Ovary (tissue), 9 donors: ENCODE data around the gene HOXB1. TPM values are rescaled to one million over a fixed set of nuclear protein-coding genes. Genes with fewer than 3 reads are reported as not detected.

Experiments used
- DNase-seq, 5 donors: peaks; one replicate each; pipeline ENCODE4 v3.0.0-alpha.2; 2019 to 2020
- H3K27ac ChIP-seq, 2 donors: fragments of 200-600 bp; one replicate each; pipeline versions ENCODE4 v1.5.1 to v1.8.0; 2019 to 2022
- H3K27me3 ChIP-seq: fragments of 200-600 bp; one replicate; pipeline ENCODE4 v1.8.0; 2022
- H3K36me3 ChIP-seq: fragments of 200-600 bp; sonication (generic); one replicate; pipeline ENCODE4 v1.5.1; 2019
- H3K4me1 ChIP-seq: one replicate; pipeline ENCODE4 v1.8.1; 2013; ENCODE audit warnings: mild to moderate bottlenecking, moderate library complexity; ENCODE audit not compliant: insufficient read depth
- H3K4me3 ChIP-seq: fragments of 200-600 bp; sonication (generic); one replicate; pipeline ENCODE4 v1.5.1; 2017
- H3K9me3 ChIP-seq, 2 donors: fragments of 200-600 bp in 1 of 2; sonication (generic) in 1 of 2; one replicate each; pipeline versions ENCODE4 v1.5.1 to v1.8.1; 2013 to 2019; ENCODE audit warnings: mild to moderate bottlenecking in 1 of 2, moderate library complexity in 1 of 2
- EP300 ChIP-seq: sonication (generic); formaldehyde crosslinking; IDR thresholded peaks from one replicate; pipeline ENCODE4 v1.6.1; 2017; ENCODE audit warnings: antibody characterized with exemption
- POLR2A ChIP-seq: fragments of 450-650 bp; IDR thresholded peaks from one replicate; pipeline ENCODE4 v1.6.1; 2017; ENCODE audit warnings: antibody characterized with exemption, mild to moderate bottlenecking, moderate library complexity
- WGBS, 3 donors: extraction: QIAGEN DNeasy Blood & Tissue Kit in 1 of 3; methylation state at CpG; one replicate each; pipeline versions ENCODE4 v1.1.5 to v1.1.7; 2013 to 2017; 5-methylcytosine and 5-hydroxymethylcytosine counted together
- intact Hi-C, 4 donors: fragments of 100-400 bp; cut with DNase I; formaldehyde crosslinking; loops; one replicate each; pipeline versions ENCODE4 v1.11.0 to v1.15.1; 2022 to 2023
- polyA plus RNA-seq, 2 donors: library from polyadenylated mRNA; stranded (reverse); fragments of 200-250 nt in 1 of 2; fragments of 350-450 nt in 1 of 2; fragmentation: Illumina TruSeq in 1 of 2; extraction: RNeasy Lipid Tissue Mini Kit (QIAGEN cat#74804) in 1 of 2; gene quantifications; one replicate each; pipeline ENCODE4 v1.2.3, GENCODE V29; 2013 to 2014
- total RNA-seq, 7 donors: library from RNA; depleted of rRNA in 2 of 7; stranded (reverse); fragments of >200 nt in 2 of 7; fragmentation: NEBNext Ultra II Directional in 3 of 7; extraction: Animal tissue kit (Norgen Biotek cat#: 25700) in 3 of 7; gene quantifications; one replicate each; pipeline versions ENCODE4 v1.1.0 to v1.2.4, GENCODE V29; 2016 to 2023
- TF ChIP-seq, protein P1 (sequence below), 3 donors: fragments of 450-650 bp in 2 of 3; fragments of 200-600 bp in 1 of 3; IDR thresholded peaks; one replicate each; pipeline versions ENCODE4 v1.5.1 to v1.8.0; 2016 to 2022; ENCODE audit warnings: antibody characterized with exemption in 3 of 3, mild to moderate bottlenecking in 1 of 3
- donor health status: DM: no; HTN: no; CAD: no; lungs with moderate emphysema.
- donor health status: DM: no; HTN: no; CAD: no.
- donor health status: Bipolar disorder and iron deficiency.
- donor health status: DM: yes; HTN: yes; CAD: no.
- donor health status: DM: no; HTN: no; CAD: no.
- donor health status: DM: yes; HTN: yes; CAD: no.

HOXB1 gene
- total and polyA plus RNA-seq, 9 donors, result not detected

GRCh38 chr17:48575066-48575582 lies 44.3 kb upstream of the HOXB1 start:
- intact Hi-C loops, result no loop called here
- Histone ChIP-seq H3K4me3 (no peak overlapping the region), H3K4me1 (no peaks in the 10 kb centered on the region), H3K27ac (no peak overlapping the region), H3K36me3 (no peaks in the 10 kb centered on the region), H3K9me3 (no peaks in the 10 kb centered on the region), H3K27me3 (no peaks in the 10 kb centered on the region)
- WGBS, 3 donors, result 24 to 41% (median 26%) methylated on average over 7 of the region's 7 CpGs
- TF ChIP-seq, protein P1, sequence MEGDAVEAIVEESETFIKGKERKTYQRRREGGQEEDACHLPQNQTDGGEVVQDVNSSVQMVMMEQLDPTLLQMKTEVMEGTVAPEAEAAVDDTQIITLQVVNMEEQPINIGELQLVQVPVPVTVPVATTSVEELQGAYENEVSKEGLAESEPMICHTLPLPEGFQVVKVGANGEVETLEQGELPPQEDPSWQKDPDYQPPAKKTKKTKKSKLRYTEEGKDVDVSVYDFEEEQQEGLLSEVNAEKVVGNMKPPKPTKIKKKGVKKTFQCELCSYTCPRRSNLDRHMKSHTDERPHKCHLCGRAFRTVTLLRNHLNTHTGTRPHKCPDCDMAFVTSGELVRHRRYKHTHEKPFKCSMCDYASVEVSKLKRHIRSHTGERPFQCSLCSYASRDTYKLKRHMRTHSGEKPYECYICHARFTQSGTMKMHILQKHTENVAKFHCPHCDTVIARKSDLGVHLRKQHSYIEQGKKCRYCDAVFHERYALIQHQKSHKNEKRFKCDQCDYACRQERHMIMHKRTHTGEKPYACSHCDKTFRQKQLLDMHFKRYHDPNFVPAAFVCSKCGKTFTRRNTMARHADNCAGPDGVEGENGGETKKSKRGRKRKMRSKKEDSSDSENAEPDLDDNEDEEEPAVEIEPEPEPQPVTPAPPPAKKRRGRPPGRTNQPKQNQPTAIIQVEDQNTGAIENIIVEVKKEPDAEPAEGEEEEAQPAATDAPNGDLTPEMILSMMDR (IDR thresholded peaks at IDR 0.05), result no peak
- TF ChIP-seq EP300, result no peak
- no peak for TF ChIP-seq POLR2A
- DNase-seq, result no peak

GRCh38 chr17:48574505-48575065 lies 43.8 kb upstream of the HOXB1 start:
- H3K4me1 ChIP-seq, result no peaks in the 10 kb centered on the region
- H3K27ac ChIP-seq, result no peak overlapping the region
- no peaks in the 10 kb centered on the region for H3K9me3 ChIP-seq
- 10 to 26% (median 19%) methylated on average over 8 of the region's 8 CpGs for WGBS, 3 donors
- no peaks in the 10 kb centered on the region for H3K36me3 ChIP-seq
- no peak overlapping the region for H3K4me3 ChIP-seq
- intact Hi-C loops, result no loop called here
- TF ChIP-seq EP300, result no peak
- TF ChIP-seq, protein P1 (IDR thresholded peaks at IDR 0.05), result no peak
- no peak for TF ChIP-seq POLR2A
- H3K27me3 ChIP-seq, result no peaks in the 10 kb centered on the region
- DNase-seq, result no peak

DNA sequence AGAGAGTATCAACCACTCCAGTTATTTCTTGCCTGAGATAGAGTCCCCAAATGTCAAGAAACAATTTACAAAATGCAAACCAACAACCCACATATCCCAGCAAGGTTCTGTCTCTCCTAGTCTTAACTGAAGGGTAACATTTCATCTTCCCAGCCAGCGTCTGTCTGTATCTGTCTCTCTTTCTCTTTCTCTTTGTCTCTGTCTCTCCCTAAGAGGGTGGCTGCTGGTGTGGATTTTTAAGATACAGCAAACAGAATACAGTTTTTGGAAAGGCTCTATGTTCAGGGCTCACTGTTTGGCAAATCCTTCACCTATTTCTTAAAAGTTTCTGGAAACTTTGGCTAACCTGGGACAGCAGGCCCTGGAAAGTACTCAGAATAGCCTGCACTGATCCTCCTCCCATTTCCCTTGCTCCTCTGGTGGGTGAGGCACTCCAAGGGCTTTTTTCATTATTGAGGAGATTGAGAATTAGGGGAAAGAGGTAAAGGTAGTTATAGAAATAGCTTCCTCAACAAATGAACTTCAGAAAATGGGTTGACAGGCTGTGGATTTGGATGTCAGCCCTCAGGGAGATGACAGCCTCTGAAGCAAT lies 41.1 kb upstream of the HOXB1 start:
- TF ChIP-seq POLR2A (no peak), EP300 (no peak)
- TF ChIP-seq, protein P1 (IDR thresholded peaks at IDR 0.05), result no peak
- DNase-seq, result no peak
- intact Hi-C loops, result no loop called here
- Histone ChIP-seq H3K4me3 (no peak overlapping the region), H3K4me1 (no peaks in the 10 kb centered on the region), H3K36me3 (no peaks in the 10 kb centered on the region), H3K27ac (no peak overlapping the region), H3K27me3 (no peaks in the 10 kb centered on the region), H3K9me3 (no peaks in the 10 kb centered on the region)
- WGBS, 3 donors, result 64 to 94% (median 84%) methylated on average over 1 of the region's 1 CpG

DNA sequence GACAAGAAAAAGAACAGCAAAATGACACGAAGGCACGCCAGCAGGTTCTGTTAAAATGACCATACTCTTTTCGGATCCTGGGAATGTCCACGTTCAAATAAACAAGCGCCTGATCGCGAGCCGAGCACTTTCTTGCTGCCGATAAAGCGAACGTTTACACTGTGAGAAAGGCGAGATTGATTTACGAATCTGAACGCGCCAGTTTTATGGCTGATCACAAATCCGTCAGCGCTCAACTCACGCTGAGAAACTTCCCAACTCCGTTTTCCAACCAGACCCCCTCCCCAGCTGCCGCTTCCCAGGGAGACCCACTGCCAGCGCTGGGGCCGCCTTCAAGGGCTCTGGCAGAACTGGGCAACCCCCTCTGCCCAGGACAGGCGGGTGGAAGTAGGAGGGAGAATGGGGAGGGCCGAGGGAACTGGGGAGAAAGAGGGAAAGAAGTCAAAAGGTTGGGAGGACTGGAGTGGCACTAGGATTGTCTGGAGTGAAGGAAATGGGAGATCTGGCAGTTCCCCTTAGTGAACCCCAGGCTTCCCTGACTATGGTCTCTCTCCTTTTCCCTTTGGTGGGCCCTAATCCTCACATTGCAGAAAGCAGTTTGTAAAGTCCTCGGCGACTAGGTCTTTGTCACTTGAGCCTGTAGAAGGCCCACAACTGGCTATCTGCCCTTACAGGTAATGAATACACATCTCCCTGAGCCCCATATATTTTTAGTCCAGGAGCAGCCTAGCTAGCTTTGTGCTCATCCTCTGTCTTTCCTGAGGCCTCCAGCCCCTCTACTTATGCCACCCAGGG lies 40.4 kb upstream of the HOXB1 start:
- no peak for DNase-seq
- WGBS, 3 donors, result 19 to 35% (median 20%) methylated on average over 26 of the region's 26 CpGs
- no peaks in the 10 kb centered on the region for H3K36me3 ChIP-seq
- intact Hi-C loops, result no loop called here
- no peak for TF ChIP-seq POLR2A
- TF ChIP-seq, protein P1 (IDR thresholded peaks at IDR 0.05), result no peak
- TF ChIP-seq EP300, result no peak
- H3K27me3 ChIP-seq, result no peaks in the 10 kb centered on the region
- H3K27ac ChIP-seq, result no peak overlapping the region
- H3K4me1 ChIP-seq, result no peaks in the 10 kb centered on the region
- H3K9me3 ChIP-seq, result no peaks in the 10 kb centered on the region
- H3K4me3 ChIP-seq, result no peak overlapping the region
